HL-60 (cell line): ENCODE measurements around the gene TAS2R41.

Source experiments
- DNase-seq, 2 experiments: peaks; one replicate each; pipeline ENCODE4 v3.0.0-alpha.2; 2010 to 2020; ENCODE audit warnings: low read depth in 1 of 2, low spot score in 1 of 2
- H3K27ac ChIP-seq: fragments of 250-450 bp; sonication (Bioruptor Pico); replicated peaks from 2 replicates; pipeline ENCODE4 v1.5.1; 2020; ENCODE audit warnings: mild to moderate bottlenecking, moderate library complexity
- H3K27me3 ChIP-seq: fragments of 250-450 bp; sonication (Bioruptor Pico); 2 replicates; pipeline ENCODE4 v1.5.1; 2021; ENCODE audit warnings: mild to moderate bottlenecking, moderate library complexity; ENCODE audit not compliant: insufficient read depth, poor library complexity, severe bottlenecking
- H3K4me3 ChIP-seq: replicated peaks from 2 replicates; pipeline ENCODE4 v1.5.1; 2011; ENCODE audit warnings: mild to moderate bottlenecking, control low read depth, low read length; ENCODE audit not compliant: insufficient read depth
- GABPA ChIP-seq: IDR thresholded peaks from 2 replicates; pipeline ENCODE4 v1.6.1; 2012; ENCODE audit warnings: low read depth
- POLR2AphosphoS5 ChIP-seq: IDR thresholded peaks from 2 replicates; pipeline ENCODE4 v1.6.1; 2012; ENCODE audit warnings: low read depth
- SPI1 ChIP-seq: IDR thresholded peaks from 2 replicates; pipeline ENCODE4 v1.6.1; 2012; ENCODE audit warnings: low read depth, mild to moderate bottlenecking, borderline replicate concordance
- TF ChIP-seq, protein P1 (sequence below): IDR thresholded peaks from one replicate; pipeline ENCODE4 v1.5.1; 2011; ENCODE audit warnings: low read length, control low read depth, inconsistent platforms; ENCODE audit not compliant: insufficient read depth
- TF ChIP-seq, protein P2 (sequence below): IDR thresholded peaks from 2 replicates; pipeline ENCODE4 v1.6.1; 2012; ENCODE audit warnings: low read depth; ENCODE audit not compliant: insufficient replicate concordance

Gene TAS2R41

DNA sequence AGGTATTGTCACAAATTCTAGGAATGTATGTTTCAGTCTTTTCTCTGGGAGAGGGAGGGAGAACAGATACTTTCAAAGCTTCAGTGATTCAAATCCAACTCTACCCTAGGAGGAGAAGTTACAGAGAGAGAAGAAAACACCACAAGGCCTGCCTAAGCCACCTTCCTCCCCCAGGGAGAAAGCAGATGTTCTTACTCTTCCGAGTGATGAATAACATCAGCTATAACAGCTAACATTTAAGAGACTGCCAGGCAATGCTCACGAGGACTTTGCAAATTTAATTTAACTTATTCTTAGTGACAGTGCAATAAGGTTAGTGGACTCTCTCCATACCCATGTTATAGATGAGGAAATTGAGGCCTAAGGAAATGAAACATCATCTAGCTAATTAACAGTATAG lies 36.8 kb downstream of the TAS2R41 start:
- Histone ChIP-seq H3K27me3 (peaks cover 4% of the 10 kb centered on the region), H3K4me3 (no peak overlapping the region), H3K27ac (no peak overlapping the region)
- TF ChIP-seq GABPA = no peak
- no peak for DNase-seq

DNA sequence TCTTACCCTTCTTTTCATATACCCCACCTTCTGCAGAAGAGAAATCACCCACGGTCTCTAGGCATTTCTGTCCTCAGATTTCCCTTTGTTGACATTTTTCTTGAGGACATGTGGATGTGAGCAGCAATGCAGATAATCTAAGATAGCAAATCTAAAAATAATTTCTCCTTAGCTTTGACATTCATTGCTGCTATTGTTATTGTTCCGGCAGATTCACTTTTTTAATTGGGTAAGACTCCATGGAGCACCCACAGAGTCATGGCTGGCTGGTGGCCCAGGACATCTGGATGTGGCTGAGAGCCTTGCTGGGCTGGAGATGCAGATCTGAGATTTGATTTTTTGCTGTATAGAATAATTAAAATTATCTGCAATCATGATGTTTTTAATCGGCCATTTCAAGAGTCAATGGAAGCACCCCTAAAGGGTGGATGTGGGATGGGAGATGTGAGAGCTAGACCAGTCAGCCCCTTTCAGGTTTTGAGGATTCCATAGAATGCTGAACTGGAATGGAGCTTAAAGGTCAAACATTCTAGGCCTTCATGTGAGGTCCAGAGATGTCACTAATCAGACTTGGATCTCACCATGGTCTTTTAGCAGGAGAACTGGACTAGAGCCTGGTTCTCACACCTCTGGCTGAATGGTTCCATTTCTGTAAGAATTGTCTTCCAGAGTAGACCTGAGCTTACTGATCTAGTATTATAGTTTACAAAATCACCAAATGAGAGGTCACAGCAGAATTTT lies 37.5 kb downstream of the TAS2R41 start:
- TF ChIP-seq SPI1 (no peak), POLR2AphosphoS5 (no peak), GABPA (no peak)
- TF ChIP-seq, protein P1, sequence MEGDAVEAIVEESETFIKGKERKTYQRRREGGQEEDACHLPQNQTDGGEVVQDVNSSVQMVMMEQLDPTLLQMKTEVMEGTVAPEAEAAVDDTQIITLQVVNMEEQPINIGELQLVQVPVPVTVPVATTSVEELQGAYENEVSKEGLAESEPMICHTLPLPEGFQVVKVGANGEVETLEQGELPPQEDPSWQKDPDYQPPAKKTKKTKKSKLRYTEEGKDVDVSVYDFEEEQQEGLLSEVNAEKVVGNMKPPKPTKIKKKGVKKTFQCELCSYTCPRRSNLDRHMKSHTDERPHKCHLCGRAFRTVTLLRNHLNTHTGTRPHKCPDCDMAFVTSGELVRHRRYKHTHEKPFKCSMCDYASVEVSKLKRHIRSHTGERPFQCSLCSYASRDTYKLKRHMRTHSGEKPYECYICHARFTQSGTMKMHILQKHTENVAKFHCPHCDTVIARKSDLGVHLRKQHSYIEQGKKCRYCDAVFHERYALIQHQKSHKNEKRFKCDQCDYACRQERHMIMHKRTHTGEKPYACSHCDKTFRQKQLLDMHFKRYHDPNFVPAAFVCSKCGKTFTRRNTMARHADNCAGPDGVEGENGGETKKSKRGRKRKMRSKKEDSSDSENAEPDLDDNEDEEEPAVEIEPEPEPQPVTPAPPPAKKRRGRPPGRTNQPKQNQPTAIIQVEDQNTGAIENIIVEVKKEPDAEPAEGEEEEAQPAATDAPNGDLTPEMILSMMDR = no peak
- TF ChIP-seq, protein P2, sequence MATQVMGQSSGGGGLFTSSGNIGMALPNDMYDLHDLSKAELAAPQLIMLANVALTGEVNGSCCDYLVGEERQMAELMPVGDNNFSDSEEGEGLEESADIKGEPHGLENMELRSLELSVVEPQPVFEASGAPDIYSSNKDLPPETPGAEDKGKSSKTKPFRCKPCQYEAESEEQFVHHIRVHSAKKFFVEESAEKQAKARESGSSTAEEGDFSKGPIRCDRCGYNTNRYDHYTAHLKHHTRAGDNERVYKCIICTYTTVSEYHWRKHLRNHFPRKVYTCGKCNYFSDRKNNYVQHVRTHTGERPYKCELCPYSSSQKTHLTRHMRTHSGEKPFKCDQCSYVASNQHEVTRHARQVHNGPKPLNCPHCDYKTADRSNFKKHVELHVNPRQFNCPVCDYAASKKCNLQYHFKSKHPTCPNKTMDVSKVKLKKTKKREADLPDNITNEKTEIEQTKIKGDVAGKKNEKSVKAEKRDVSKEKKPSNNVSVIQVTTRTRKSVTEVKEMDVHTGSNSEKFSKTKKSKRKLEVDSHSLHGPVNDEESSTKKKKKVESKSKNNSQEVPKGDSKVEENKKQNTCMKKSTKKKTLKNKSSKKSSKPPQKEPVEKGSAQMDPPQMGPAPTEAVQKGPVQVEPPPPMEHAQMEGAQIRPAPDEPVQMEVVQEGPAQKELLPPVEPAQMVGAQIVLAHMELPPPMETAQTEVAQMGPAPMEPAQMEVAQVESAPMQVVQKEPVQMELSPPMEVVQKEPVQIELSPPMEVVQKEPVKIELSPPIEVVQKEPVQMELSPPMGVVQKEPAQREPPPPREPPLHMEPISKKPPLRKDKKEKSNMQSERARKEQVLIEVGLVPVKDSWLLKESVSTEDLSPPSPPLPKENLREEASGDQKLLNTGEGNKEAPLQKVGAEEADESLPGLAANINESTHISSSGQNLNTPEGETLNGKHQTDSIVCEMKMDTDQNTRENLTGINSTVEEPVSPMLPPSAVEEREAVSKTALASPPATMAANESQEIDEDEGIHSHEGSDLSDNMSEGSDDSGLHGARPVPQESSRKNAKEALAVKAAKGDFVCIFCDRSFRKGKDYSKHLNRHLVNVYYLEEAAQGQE = no peak
- no peak for DNase-seq
- H3K4me3 ChIP-seq = no peak overlapping the region
- peaks cover 4% of the 10 kb centered on the region for H3K27me3 ChIP-seq
- no peak overlapping the region for H3K27ac ChIP-seq

DNA sequence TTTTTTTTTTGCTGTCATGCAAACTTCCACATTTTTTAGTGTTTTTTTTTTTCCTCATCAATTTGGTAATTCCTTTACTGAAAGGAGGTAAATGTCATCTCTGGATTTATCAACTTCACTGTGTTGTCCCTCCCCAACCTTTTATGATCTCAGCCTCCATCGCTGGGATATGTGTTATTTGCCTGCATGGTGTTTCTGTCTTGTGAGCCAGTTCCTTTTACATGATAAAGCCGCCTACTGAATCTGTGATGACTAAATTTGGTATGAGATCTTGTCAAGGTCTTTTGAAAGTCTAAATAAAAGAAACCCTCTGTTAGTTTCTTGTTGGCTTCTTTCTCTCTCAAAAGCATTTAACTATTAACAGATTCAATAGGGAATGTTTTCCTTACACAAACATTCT lies 39.3 kb downstream of the TAS2R41 start:
- peaks cover 4% of the 10 kb centered on the region for H3K27me3 ChIP-seq
- TF ChIP-seq, protein P1 = no peak
- no peak for TF ChIP-seq SPI1
- TF ChIP-seq GABPA = no peak
- TF ChIP-seq POLR2AphosphoS5 = no peak
- TF ChIP-seq, protein P2 = no peak
- DNase-seq = no peak
- H3K4me3 ChIP-seq = no peak overlapping the region
- no peak overlapping the region for H3K27ac ChIP-seq

DNA sequence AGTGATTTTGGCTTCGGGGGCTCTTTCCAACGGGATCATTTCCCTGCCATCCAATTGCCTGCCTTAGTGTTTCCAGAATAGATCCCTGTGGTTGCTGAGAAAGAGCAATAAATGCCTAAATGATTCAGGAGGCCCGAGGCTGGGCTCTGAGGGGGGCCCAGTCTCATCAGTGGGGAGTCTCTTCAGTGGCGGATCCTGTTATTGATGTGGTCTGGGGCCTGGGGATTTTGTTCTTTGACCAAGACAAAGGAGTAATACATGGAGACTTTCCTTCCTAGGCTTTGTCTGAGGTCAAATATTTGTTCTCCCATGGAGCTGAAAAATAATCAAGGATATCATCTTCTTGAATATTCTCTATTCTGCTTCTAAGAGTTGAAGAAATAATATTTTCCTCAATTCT lies 40.8 kb downstream of the TAS2R41 start:
- H3K27ac ChIP-seq = no peak overlapping the region
- TF ChIP-seq SPI1 = no peak
- TF ChIP-seq, protein P2 = no peak
- TF ChIP-seq, protein P1 = no peak
- TF ChIP-seq GABPA = no peak
- TF ChIP-seq POLR2AphosphoS5 = no peak
- no peak for DNase-seq
- H3K4me3 ChIP-seq = no peak overlapping the region
- H3K27me3 ChIP-seq = peaks cover 4% of the 10 kb centered on the region
